HG02885 (cell line): ENCODE measurements around the gene DOCK1.

ENCODE experiments used
- ATAC-seq: cut with Tn5 transposase; IDR thresholded peaks from one replicate; pipeline ENCODE4 v1.9.1; 2021; ENCODE audit warnings: mild to moderate bottlenecking; ENCODE audit not compliant: unreplicated experiment, poor library complexity

DOCK1 gene

DNA sequence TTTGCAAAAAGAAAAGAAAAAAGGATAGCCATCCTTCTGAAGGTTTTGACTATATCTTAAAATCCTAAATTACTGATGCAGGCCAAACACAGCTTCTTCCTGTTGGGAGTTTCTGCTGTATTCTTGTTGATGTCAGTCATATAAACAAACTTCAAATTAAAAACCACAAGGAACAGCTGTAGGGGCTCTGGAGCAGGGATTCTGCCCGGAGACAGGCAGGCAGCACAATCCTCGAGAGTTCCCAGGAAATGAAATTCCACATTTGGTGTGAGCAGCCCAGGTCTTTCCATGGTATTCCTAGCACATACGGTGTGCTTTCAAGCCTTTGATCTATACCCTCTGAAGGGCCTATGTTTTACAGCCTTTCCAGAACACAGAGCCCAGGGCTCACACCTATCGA lies 248.0 kb downstream of the DOCK1 start:
- no peak for ATAC-seq

DNA sequence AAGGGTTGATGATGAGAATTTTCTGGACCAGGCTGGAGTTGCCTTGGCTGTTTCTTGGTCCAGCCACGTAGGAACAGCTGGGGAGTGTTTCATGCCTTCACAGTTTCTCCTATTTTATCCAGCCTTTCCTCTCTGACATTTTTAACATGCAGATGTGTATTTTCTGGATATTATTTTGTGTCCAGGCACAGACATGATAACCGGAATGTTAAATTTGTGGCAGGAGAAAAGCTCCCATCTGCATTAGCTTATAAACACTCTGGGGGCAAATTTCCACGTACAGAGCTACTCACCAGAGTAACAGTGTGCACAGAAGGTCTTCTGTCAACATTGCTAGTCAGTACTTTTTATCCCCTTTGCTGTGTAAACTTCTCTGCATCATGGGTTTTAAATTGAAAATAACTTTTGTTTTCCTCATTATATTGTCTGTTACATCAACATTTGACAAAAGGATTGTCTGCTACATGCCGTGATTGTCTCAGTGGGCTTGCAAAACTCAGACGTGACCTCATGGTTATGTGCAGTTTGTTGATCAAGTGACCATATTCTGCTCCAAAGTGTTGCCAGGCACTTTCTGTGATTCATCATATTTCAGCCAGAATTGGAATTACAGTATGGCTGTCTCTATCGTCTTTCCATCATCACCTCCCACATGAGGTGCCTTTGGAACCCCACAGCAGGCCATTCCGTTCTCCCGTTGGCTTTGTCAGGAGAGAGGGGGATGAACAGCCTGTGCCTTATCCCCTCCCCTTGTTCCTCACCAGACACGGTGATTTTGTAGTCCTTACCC lies 249.8 kb downstream of the DOCK1 start:
- ATAC-seq: no peak

DNA sequence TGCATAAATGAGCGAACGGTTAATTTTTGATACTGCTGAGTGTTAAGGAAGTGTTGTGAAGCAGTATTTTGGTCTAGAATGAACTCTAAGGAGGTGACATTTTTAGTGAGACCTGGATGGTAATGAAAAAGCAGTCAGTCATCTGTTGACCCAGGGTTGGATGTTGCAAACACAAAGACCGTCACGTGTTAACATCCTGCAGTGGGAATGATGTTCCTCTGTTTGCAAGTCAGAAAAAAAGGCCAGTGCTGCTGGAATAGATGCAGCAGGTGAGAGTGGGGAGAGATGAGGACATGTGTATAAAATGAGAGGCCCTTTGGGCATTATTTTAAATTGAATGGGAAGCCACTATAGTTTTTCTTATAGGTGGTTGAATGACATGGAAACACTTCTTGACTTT lies 251.9 kb downstream of the DOCK1 start:
- no peak for ATAC-seq

DNA sequence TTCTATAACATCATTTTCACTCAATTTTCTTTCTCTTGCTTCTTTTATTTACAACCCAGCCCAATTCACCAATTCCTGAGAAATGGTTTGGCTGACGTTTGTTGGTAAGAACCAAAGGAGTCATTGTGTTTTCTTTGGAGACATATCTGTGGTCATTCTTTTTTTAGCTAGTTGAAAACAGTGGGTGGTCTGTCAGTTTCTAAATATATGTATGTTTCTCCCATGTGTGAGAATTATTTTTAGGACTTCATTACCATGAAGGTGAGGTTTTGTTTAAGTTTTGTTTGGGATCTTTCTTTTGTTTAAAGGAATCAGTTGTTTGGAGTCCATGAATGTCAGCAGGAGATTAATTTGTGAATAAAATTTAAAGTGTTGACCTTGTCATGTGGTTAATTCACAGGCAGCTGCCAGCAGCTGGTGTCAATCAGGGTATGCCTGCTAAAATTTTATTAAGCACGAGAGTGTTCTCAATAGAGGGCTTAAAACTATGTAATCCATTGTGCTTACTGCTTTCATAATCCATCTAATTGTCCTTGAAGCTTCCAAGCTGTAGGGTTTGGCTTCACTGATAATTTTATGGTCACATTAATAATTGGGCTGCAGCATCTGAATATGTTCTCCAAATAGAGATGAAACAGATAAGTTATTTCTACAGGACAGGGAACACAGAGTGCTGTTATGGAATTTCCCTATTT lies 252.4 kb downstream of the DOCK1 start:
- no peak for ATAC-seq

- ATAC-seq: no peak
Measured at GRCh38 chr10:127158662-127159061, 253.4 kb downstream of the DOCK1 start.

DNA sequence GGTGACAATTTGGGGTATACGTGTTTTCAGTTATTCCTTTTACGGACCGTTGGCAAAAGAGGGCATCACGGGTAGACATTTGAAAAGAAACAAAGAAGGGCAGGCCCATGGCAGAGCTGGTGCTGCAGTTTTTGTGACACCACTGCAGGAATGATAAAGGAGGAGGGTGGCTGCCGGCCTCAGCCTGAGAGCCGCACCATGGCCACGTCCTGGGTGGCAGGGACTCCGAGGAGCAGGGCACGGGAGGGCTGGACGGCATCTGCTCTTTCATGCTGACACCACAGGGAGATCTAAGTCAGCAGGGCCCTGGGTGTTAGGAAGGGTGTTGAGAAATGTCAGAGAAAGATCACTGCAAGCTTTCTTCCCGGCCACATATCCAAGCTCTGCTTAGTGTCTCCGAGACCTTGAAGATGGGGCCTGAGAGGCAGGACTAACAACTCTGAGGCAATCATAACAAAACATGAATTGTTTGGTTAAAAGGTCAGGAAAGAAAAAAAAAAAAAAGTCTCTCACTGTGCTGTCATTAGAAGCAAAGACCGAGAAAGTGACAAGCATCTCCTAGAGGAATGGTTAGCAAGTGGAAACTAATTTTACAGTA lies 254.5 kb downstream of the DOCK1 start:
- ATAC-seq: no peak

GRCh38 chr10:127161482-127161881 lies 256.3 kb downstream of the DOCK1 start:
- no peak for ATAC-seq

DNA sequence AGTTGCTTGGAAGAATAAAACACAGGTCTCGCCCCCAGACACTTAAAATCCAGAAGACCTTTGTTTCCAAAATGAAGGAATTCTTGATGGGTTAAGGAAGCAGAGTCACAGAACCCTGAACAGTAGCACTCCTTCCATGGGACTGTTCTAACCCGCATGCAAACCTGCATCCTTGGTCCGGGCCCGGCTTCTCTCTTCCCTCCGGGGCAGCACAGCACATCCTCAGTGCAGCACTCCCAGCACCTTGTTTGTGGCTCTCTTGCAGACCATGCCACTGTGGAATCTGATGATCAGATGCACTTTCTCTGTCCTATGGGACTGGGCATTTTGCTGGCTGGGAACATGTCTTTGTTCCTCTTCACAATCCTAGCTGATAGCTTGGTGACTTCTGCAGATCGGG lies 257.6 kb downstream of the DOCK1 start:
- no peak for ATAC-seq

DNA sequence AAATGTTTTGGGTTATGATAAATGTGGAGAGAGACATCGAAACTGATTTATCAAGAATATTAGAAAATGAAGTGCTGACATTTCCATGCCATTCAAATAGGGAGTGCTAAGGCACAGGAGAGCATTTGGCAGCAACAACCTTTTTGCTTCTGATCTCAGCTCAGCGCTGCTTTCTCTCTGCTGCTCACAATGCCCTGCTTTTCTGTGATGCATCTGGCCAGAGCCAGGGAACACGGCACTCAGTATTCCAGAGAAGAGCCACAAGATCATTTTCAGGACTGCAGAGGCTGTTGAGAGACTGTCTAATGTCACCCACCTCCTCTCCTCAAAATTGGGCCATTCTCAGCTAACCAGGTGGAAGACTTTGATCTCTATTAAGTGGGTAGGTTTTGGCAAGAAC lies 263.0 kb downstream of the DOCK1 start:
- no peak for ATAC-seq

GRCh38 chr10:127174866-127175265 lies 269.6 kb downstream of the DOCK1 start:
- no peak for ATAC-seq

- ATAC-seq: no peak
Measured at GRCh38 chr10:127175357-127176110, 270.3 kb downstream of the DOCK1 start.

DNA sequence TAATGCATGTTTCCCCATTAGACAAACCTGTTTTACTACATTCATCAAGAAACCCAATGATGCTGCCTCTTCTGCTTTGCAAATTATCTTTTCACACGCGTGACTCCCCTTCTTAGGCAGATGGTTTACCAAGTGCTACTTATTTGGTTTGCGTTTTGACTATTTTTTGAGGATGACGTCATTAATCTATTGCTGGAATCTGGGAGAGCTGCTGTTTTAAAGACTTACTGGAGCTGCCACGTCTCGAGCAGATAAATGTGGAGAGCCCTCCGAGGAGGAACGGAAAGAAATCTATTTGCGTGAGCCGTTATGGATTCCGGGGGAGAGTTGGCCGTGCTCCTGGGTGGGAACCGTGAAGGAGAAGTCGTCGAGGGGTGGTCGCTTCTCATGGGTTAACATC lies 271.4 kb downstream of the DOCK1 start:
- ATAC-seq: no peak

DNA sequence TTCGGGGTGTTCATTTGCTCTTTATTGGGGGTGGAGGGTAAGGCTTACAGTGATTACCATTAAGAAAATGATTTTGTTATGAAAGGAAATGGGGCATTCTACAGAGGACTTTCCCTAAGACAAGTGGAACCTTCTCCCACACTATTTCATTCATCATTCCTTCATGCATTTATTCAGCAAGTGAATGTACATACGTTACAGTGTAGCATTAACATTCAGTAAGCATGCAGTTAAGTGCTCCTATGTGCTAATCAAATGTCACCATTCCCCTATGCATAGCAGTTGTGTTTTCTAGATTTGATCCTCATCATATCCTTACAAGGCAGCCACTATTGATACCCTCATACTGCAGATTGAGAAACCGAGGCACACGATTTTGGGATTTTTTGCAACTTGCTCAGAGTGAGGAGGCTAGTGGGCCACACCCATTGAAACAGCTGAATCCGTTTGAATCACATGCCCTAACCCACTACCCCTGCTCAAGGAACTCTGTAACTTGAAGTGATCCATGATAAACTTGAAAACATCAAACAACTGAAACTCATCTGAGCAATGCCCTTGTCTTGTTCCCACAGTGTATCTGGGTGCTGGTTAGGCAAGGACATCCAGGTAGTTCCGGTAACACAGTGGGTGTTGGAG lies 274.5 kb downstream of the DOCK1 start:
- no peak for ATAC-seq

DNA sequence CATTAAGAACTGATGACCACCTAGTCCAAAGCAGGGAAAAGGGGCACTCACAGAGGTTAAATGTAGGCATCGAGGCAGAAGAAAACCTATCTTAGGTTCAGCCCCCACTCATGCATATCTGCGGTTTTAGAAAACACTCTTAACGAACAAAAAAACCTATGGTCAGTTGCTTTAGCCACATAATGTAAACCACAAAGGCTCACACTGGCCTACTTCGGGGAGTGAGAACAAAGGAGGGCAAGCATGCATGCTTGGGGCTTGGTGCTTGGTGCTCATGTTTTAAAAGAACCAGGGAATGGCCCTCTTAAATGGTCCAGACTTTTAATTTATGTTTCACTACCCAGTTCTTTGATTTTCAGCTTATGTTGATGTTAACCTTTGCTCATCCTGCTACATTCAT lies 276.9 kb downstream of the DOCK1 start:
- ATAC-seq: no peak

GRCh38 chr10:127184582-127184981 lies 279.4 kb downstream of the DOCK1 start:
- ATAC-seq: no peak

GRCh38 chr10:127186813-127187212 lies 281.6 kb downstream of the DOCK1 start:
- ATAC-seq: no peak

GRCh38 chr10:127189226-127189625 lies 284.0 kb downstream of the DOCK1 start:
- no peak for ATAC-seq

- ATAC-seq: no peak
Measured at GRCh38 chr10:127190427-127190826, 285.2 kb downstream of the DOCK1 start.

- ATAC-seq: no peak
Measured at GRCh38 chr10:127193125-127193524, 287.9 kb downstream of the DOCK1 start.

GRCh38 chr10:127194111-127194510 lies 288.9 kb downstream of the DOCK1 start:
- no peak for ATAC-seq
